HG02678 (cell line): ENCODE measurements around the gene ABLIM1.

Experiments
- ATAC-seq: cut with Tn5 transposase; IDR thresholded peaks from one replicate; pipeline ENCODE4 v1.9.1; 2021; ENCODE audit warnings: mild to moderate bottlenecking, moderate library complexity; ENCODE audit not compliant: unreplicated experiment

The ABLIM1 gene

DNA sequence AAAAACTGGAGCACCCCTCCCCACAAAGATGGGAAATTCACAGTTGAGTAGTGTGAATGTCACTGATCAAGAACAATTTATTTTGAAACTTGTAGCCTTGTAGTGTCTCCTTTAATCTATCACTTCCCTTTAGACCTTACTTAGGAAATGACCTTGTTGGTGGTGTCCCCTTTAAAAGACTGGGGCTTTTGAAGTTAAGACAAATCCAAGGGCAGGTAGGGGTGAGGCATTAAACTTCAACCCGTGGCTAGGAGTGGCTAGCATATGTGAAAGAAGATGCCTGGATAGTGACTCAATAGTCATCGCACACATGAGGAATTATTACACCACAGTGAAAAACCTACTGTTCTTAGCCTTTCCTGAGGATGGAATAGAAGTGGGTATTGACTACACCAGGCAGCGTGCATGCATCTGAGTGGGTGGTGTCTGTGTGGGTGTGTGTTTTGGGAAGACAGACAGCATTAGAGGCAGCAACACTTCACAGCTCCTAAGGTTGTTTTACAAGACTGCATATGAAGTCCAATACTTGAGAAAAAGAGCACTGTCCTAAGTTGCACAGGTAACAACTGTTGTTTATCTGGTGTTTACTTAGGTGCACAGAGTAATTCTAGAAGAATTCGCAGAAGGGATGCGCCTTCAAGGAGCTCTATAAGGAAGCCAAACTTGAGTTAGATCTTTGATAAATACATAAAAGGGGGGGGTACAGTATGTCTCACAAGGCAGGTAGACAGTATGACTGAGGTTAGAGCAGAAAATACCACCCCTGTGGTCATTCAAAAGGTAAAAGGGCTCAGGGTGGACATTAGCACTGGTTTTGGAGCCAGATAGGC lies 32.9 kb downstream of the ABLIM1 start:
- ATAC-seq = no peak

DNA sequence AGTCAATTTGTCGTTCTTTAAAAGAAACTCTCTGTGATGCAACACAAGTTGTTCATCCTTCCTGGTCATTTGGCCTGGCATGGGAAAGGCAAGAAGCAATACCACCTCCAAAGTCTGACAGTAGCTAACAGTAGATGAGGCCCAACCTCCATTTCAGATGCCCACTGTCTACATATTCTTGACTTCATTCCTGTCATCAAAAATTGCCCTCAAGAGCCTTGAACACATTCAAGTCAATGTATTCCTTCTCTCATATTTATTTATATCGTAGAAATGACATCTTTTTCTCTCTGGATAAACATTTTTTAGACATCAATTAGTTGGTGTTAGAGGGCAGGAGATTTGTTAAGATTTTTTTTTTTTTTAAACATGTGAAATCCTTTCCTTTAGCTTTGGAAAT lies 33.7 kb downstream of the ABLIM1 start:
- no peak for ATAC-seq

DNA sequence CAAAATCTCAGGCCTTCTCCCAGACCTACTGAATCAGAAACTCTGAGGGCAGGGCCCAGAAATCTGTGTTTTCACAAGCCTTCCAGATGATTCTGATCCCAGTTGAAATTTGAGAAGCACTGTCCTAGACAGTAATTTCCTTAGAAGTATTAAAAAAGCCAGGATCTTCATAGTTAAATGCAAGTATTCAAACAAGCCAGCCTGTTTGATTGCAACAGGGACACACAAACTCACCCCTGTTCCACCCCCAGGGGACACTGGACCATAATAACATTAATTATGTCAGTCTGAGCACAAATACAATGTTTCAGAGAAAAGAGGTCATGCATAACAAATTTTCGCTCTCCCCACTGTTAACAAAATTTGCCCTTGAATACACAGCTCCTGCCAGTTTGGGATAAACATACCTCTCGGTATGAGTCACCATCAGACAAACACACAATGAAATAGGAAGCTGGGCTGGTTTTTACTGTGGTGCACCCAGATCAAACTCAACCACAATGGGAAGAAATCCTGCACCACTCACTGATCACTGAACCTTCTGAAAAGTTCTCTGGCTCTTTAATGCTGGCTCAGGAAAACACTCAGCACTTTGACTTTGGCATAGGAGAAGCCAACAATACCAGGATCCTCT lies 34.3 kb downstream of the ABLIM1 start:
- no peak for ATAC-seq

DNA sequence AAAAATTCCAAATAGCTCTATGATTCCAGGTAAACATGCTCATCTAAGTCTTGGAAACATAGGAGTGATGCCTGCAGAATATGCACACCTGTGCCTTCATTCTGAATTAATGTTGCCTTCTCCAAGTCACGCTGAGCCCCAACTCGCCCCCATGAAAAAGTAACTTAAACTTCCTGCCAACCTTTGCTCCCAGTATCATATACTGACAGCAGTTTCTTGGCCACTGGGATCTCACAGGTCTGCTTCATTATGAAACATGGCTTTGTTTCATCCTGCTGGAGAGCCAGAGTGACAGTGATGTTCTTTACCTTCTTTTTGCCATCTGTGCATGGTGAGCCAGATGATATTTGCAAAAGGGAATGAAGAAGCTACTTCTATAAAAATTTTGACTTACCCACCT lies 34.9 kb downstream of the ABLIM1 start:
- no peak for ATAC-seq

DNA sequence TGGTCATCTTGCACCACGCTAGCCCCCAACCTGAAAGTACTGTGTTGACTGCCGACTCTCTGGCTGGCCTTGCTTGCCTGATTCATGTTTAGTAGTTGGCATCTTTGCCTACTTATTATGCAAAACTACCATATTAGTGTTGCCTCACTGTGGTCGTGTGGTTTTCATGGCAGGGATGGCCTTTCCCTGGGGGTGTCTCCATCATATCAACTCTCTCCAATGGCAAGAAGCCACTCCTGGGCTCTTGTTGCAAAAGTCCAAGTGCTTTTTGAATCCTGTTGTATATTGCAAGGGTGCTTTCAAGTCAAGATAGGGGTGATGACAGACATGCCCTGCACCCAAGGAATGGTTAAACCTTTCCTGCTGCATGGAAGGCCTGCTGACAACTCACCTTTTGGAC lies 39.4 kb downstream of the ABLIM1 start:
- no peak for ATAC-seq

DNA sequence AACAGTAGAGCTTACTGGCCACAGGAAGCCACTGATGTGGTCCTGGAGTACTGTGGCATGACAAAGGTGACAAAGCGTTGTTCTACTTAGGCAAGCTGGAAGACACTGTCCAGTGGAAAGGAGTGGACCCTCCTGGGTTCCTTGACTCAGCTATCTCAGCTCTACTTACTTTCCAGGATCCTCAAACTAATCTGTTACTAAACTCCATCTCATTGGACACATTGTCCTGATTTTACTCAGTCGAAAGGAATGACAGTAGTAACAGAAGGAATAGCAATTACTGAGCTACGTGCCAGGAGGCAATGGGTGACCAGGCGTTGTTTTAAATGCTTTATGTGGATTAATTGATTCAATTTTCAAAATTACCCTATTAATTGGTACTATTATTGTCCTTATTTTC lies 41.6 kb downstream of the ABLIM1 start:
- no peak for ATAC-seq

DNA sequence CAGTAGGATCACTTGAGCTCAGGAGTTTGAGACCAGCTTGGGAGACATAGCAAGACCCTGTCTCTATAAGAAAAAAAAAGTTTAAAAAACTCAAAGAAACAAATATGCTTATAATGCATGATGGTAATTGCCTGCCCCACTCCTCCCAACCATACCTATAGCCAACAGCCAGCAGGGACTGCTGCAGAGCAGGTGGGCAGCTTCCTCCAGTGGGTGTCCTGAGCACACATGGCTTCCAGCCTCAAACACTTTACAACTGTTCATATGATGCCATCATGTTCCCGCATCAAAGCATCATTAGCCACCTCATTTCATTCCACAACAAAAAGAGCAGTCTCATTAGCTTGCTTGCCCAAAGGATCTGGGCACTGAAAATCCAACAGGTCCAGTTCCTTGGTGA lies 42.0 kb downstream of the ABLIM1 start:
- no peak for ATAC-seq

DNA sequence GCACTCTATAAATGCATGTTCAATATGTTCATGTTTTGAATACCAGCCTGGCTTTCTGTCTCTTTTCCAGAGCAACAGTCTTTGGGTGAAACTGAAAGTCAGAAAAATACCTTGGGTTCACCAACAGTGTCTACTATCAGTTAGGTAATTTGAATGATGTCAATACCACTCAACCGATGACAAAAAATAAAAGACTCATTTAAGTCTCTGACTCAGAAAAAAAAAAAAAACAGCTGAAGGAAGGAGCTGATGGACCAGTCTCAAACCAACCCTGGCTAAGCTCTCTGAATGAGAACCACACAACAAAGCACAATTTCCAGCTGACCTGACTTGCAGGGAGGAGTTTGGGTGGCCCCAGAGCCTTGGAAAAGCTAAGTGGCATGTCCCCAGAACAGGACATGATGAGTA lies 42.5 kb downstream of the ABLIM1 start:
- ATAC-seq = peak; percentile 90

DNA sequence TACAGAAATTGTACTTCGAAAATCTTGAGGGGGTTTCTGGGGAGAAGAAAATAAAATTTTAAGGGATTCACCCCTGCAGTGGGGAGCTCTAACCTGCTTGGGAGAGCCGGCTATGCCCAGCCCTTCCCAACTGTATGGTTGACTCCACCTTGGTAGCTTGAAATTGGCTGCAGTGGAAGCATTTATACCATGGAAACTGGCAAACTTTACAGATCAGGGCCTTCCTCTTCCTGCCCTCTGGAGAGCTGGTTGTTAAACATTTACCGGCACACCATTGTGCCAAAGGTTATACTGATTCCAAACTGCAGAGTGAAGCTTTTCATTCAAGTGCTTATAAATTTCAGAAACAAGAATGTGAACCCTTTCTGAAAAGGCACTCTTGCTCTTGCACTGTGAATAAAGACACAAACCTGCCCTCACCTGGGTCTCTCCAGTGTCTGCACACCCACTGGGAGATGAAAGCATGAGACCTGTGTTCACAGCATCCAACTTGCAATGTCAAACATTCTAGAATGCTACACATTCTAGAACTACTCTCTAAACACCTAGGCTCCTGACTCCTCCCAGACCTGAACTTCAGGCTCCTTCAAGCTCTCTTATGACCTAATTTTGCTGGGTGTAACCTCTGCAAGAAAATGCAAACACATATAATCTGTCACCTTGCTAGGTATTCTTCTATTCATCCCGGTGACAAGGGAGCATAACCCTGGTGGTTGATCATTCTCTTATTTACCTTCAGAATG lies 44.7 kb downstream of the ABLIM1 start:
- ATAC-seq = no peak

DNA sequence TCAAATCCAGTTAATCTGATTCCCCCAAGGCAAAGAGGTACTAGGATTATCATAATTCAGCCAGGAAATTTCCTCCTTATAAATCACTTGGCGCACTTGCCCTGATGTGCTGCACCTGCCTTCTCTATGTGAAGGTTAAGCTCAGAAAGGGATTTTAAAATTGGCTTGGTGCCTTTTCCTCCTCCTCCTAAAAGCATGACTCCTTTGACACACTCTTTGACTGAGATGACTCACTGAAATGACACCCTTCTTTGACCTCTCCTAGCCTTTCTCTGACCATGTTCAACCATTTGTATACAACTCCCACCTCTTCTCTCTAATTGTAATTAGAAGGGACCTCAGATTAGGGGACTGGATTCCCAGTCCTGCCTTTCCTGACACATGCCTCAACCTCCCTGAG lies 46.5 kb downstream of the ABLIM1 start:
- no peak for ATAC-seq

DNA sequence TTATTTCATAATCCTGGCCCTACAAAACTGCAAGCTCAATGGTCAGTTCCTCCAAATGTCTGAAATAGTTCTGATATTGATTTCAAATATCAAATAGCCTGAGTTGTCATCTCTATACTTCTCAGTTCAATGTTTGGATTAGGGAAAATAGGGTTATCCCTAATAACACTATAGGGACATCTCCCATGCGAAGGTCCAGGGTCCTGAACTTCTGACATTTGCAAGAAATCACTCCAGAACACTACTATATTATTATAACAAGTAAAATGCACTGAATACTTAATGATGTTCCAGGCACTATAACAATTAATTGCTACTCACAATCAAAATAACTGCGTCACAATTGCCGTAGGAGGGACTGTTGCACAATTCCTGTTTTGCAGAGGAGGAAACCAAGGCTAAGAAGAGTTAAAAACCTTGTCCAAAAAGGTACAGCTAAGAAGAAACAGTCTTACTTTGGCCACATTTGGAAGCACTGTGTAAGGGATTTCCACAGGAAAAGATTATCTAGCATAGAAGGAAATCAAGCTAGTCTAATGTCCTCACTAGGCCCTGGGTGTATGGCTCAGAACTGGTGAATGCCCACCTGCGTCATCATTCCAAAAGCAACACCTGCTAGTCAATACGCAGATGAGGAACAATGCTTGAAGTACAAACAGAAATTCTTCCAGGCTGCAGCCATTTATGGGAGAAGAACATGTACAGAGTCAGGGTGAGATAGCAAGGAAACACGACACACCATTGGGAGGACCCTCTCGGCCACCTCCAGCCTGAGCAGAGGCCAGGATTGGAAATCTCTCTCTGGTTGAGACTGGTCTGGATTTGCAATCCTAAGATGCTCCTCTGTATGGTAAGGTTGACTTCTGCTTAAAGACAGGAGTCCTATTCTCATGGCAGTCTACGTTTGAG lies 48.3 kb downstream of the ABLIM1 start:
- ATAC-seq = no peak

DNA sequence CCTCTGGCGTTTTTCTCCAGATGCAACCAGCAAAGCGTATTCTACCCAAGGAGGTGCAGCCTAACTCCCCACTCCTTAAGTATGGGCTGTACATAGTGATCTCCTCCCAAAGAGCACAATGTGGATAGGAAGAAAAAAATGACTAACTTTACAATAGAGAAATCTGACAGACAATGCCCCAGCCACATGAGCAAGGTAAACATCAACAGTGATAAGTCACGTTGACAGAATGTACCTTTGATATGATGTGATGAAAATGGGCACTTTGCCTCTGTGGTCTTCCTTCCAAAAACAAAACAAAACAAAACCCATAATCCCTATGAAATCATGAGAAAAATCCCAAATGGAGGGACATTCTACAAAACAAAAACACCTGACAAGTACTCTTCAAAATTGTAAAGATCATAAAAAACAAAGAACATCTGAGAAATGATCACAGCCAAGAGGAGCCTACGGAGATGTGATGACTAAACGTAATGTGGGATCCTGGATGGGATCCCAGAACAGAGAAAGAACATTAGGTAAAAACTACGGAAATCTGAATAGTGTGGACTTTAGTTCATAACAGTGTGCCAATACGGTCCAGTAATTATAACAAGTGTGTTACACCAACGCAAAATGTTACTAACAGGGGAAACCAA lies 50.6 kb downstream of the ABLIM1 start:
- no peak for ATAC-seq

DNA sequence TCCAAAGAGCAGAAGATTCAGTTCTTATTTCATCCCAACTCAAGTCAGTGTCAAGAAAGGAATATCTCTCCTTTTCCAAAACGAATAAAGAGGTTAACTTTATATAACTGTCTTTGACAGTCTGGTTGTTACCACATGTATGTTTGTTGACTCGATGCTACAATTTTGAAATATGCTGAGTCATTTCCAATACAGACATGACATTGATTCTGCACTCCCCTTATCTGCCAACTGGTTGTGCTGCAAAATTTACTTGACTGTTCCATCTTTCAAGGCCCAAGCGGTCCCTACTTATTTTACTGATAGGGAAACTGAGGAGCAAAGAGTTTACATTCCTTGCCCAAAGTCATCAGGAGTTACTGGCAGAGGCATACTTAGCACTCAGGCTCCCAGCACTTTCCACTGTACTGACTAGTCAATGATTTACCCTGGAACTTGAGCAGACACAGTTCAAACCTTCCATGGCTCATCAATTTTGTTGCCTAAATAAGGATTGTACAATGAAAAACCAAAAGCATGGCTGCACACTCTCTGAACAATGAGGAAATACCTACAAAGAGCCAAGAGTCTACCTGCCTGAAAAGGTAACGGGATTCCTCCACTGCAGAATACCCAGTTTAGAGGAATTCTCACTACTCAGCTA lies 52.8 kb downstream of the ABLIM1 start:
- ATAC-seq = peak; percentile 59

DNA sequence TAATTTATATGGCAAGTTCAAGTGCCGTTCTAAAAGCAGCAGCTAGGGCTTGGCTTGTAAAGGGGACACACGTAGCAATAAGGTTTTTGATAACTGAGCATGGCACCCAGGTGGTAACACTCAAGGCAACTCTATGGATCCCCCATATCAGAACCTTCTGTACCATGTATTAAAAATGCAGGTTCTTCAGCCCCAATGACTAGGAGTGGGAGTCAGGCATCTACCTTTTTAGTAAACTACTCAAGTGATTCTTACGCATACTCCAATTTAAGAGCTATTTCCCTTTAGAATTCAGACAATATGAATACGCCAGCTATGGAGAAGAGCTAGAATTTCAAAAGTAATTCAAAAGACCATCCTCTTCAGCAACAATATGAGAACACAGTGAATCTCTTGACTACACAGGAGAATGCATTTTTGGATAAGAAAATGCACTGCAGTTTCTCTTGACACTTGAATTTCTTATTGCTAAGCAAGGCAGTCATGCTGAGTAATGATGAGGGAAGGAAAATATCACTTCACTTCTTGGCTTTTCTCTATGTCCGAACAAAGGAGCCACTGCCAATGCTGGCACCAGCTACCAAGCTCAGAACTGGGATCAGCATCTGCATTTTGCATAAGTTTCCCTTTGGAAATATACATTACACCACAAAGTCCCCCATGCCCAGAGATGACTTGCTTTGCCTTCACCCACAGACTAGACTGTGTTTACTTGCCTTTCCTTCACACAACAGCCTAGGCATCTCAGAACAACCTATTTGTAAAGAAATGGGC lies 53.5 kb downstream of the ABLIM1 start:
- no peak for ATAC-seq

DNA sequence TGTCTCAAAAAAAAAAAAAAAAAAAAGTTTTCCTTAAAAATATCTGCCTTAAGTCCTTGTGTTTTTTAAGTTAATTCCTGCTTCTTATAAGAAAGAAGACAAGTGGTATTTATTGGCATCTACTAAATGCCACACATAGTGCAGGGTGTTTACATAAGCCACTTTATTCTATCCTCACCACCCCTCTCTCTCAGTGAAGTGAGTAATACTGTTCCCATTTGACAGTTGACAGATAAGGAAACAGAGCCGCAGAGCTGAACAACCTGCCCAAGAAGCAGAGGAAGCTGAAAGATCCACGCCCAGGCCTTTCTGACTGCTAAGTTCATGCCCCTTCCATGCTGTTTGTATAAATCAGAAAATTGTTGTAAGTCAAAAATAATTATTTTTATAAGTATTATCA lies 54.1 kb downstream of the ABLIM1 start:
- ATAC-seq = no peak

DNA sequence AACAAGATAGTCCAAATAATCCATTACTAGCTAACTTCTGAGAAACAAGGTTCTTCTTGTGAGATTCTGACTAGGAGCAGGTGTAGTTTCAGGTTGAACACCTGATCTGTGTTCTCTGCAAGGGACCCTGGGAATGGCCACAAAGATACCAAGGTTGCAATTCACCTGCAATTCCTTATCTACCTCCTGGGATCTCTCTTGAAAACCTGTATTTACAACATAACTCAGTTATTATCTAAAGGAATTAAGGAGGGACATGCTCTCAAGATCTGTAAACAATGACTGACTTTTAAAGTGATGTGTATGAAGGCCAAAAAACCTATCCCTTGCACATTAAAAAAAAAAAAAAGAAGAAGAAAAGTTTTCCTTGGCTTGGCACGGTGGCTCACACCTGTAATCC lies 54.8 kb downstream of the ABLIM1 start:
- no peak for ATAC-seq

DNA sequence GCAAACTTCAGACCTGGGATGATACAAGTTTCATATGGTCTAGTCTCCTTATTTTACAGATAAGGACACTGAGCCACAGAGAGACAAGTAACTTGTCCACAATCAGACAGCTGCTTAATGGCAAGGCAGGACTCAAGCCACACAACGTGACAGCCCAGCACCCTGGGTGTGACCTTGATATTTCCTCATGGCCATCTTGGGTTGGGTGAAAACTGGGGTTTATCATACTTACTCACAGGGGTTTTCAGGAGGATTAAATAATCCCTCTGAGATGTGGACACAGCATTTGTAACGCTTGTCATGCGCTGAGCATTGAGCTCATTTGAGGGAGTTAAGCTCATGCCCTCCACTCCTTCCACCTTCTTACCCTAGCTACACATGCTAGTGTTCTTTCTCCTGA lies 58.0 kb downstream of the ABLIM1 start:
- no peak for ATAC-seq

DNA sequence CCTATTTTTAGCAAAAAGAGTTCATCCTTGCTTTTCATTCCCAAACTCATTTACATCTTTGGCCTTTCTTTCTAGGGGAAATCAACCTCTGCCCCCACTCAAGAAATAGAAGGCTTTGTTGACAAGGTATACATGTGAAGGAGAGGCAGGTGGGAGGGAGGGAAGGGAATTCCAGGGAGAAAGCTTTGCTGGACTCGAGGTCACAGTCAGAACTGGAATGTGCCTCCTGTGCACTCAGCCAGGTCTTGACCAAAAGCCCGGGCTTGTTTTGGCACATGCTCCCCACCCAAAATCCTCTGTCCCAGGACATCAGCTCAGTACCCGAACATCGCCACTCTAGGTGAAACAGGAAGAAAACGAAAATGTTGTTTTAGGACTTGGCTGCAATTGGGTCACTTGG lies 61.3 kb downstream of the ABLIM1 start:
- ATAC-seq = no peak

DNA sequence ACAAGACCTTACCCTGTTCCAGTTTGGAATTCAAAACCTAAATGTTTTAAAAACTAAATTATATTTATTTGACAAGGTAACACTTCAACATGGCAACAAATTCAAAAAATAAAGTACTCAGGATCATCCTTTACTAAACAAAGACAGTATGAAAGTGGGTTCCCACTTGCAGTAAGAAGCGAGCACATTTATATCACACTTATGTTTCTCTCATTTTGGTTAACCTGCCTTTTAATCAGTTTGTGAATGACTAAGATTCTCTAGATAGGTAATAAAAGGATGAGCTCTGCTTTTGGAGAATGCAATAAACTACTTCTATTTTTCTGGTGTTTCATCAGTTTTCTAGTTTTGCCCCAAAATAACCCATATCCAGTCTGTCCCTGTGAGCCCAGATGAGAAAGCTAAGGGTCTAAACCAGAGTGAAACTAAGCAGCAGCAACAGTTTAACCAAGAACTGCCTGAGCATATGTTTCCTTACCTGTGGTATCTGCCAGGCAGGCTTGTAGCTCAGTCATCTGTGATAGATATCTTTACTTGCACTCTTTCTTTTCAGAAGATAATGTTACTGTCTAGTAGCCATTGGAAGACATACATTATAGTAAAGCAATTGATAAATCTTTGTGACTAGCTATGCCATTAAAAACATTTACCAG lies 64.1 kb downstream of the ABLIM1 start:
- no peak for ATAC-seq
